CD14-positive monocyte (primary cell): ENCODE measurements around the gene COL15A1. TPM values are rescaled to one million over a fixed set of nuclear protein-coding genes. Genes with fewer than 3 reads are reported as not detected.

Experiments used
- DNase-seq, 3 donors: peaks; one replicate each; pipeline ENCODE4 v3.0.0-alpha.2; 2011 to 2022
- H2AFZ ChIP-seq: 2 replicates; pipeline ENCODE4 v1.6.0; 2012; ENCODE audit warnings: mild to moderate bottlenecking, low read depth, low read length, inconsistent platforms; ENCODE audit not compliant: insufficient read depth, poor library complexity, severe bottlenecking
- H3K27ac ChIP-seq, 2 donors: 1 replicate in 1 of 2; 2 replicates in 1 of 2; pipeline ENCODE4 v1.5.1; 2012 to 2013; ENCODE audit warnings: low read length in 2 of 2, control low read depth in 1 of 2, inconsistent platforms in 1 of 2, low read depth in 1 of 2, mild to moderate bottlenecking in 1 of 2
- H3K27me3 ChIP-seq, 2 donors: one replicate each; pipeline versions ENCODE4 v1.6.0 to v1.6.1; 2011 to 2013; ENCODE audit warnings: low read length in 2 of 2; ENCODE audit not compliant: control insufficient read depth in 2 of 2, insufficient read depth in 2 of 2
- H3K36me3 ChIP-seq, 2 donors: replicated peaks in 1 of 2; 1 replicate in 1 of 2; 2 replicates in 1 of 2; pipeline versions ENCODE4 v1.5.1 to v1.6.1; 2012 to 2013; ENCODE audit warnings: low read length in 2 of 2, control low read depth in 1 of 2, inconsistent platforms in 1 of 2, mild to moderate bottlenecking in 1 of 2; ENCODE audit not compliant: insufficient read depth in 2 of 2, control insufficient read depth in 1 of 2
- H3K4me1 ChIP-seq, 2 donors: 1 replicate in 1 of 2; 2 replicates in 1 of 2; pipeline versions ENCODE4 v1.5.1 to v1.6.1; 2012 to 2013; ENCODE audit warnings: low read length in 2 of 2, control low read depth in 1 of 2, inconsistent platforms in 1 of 2, mild to moderate bottlenecking in 1 of 2, moderate library complexity in 1 of 2; ENCODE audit not compliant: insufficient read depth in 2 of 2, control insufficient read depth in 1 of 2
- H3K4me2 ChIP-seq: replicated peaks from 2 replicates; pipeline ENCODE3; 2012; ENCODE audit warnings: low read length, moderate library complexity, mild to moderate bottlenecking; ENCODE audit not compliant: poor library complexity, severe bottlenecking; ENCODE audit errors: extremely low read depth
- H3K4me3 ChIP-seq, 3 experiments: fragments of 200-600 bp in 1 of 3; sonication (generic) in 1 of 3; replicated peaks in 1 of 3; 1 replicate in 2 of 3; 2 replicates in 1 of 3; pipeline ENCODE4 v1.5.1; 2011 to 2013; ENCODE audit warnings: low read length in 3 of 3, mild to moderate bottlenecking in 3 of 3, control low read depth in 2 of 3, low read depth in 2 of 3, inconsistent platforms in 1 of 3, moderate library complexity in 1 of 3
- H3K79me2 ChIP-seq: 2 replicates; pipeline ENCODE4 v1.6.0; 2012; ENCODE audit warnings: mild to moderate bottlenecking, control low read depth, inconsistent platforms, low read length, moderate library complexity; ENCODE audit not compliant: insufficient read depth
- H3K9ac ChIP-seq: 2 replicates; pipeline ENCODE4 v1.6.0; 2017; ENCODE audit warnings: low read length, mild to moderate bottlenecking; ENCODE audit not compliant: insufficient read depth, poor library complexity, severe bottlenecking
- H3K9me3 ChIP-seq, 2 donors: replicated peaks in 1 of 2; 1 replicate in 1 of 2; 2 replicates in 1 of 2; pipeline versions ENCODE4 v1.5.1 to v1.6.1; 2012 to 2013; ENCODE audit warnings: low read length in 2 of 2, control low read depth in 1 of 2; ENCODE audit not compliant: control insufficient read depth in 1 of 2, insufficient read depth in 1 of 2
- H4K20me1 ChIP-seq: 2 replicates; pipeline ENCODE4 v1.6.0; 2012; ENCODE audit warnings: mild to moderate bottlenecking, low read length, control low read depth, moderate library complexity; ENCODE audit not compliant: insufficient read depth
- H3K27ac Mint-ChIP-seq, 7 donors: one replicate each; pipeline ENCODE4 v1.8.0; 2020; ENCODE audit warnings: mild to moderate bottlenecking in 7 of 7, mixed read lengths in 7 of 7, moderate library complexity in 6 of 7, inconsistent platforms in 2 of 7
- H3K27me3 Mint-ChIP-seq, 3 donors: one replicate each; pipeline ENCODE4 v1.8.0; 2021 to 2022; ENCODE audit warnings: low read depth in 3 of 3, mild to moderate bottlenecking in 3 of 3, mixed read lengths in 3 of 3, moderate library complexity in 3 of 3, inconsistent platforms in 1 of 3
- H3K36me3 Mint-ChIP-seq, 2 donors: one replicate each; pipeline ENCODE4 v1.8.0; 2020; ENCODE audit warnings: mixed read lengths in 2 of 2, inconsistent platforms in 1 of 2, mild to moderate bottlenecking in 1 of 2
- H3K4me1 Mint-ChIP-seq: one replicate; pipeline ENCODE4 v1.8.0; 2020; ENCODE audit warnings: mild to moderate bottlenecking, mixed read lengths
- H3K4me3 Mint-ChIP-seq, 2 donors: one replicate each; pipeline ENCODE4 v1.8.0; 2020; ENCODE audit warnings: mild to moderate bottlenecking in 2 of 2, mixed read lengths in 2 of 2, moderate library complexity in 1 of 2
- H3K9me3 Mint-ChIP-seq, 7 donors: one replicate each; pipeline ENCODE4 v1.8.0; 2020 to 2022; ENCODE audit warnings: mixed read lengths in 7 of 7, mild to moderate bottlenecking in 6 of 7, moderate library complexity in 6 of 7, inconsistent platforms in 2 of 7
- CTCF ChIP-seq: fragments of 200-600 bp; IDR thresholded peaks from one replicate; pipeline ENCODE4 v1.8.0; 2022; ENCODE audit warnings: antibody characterized with exemption, mild to moderate bottlenecking
- WGBS: methylation state at CpG from one replicate; pipeline ENCODE4 v1.1.5; 2013; ENCODE audit warnings: missing lambda C conversion rate; ENCODE audit not compliant: insufficient coverage; 5-methylcytosine and 5-hydroxymethylcytosine counted together
- intact Hi-C, 2 donors: fragments of 100-400 bp; cut with micrococcal nuclease; formaldehyde crosslinking; loops; one replicate each; pipeline versions ENCODE4 v1.15.0 to v1.15.1; 2023
- polyA plus RNA-seq, 3 donors: library from polyadenylated mRNA; depleted of rRNA in 1 of 3; unstranded in 2 of 3; stranded (reverse) in 1 of 3; fragments of 300-500 nt in 2 of 3; fragments of >200 nt in 1 of 3; fragmentation: Illumina TruSeq in 2 of 3; gene quantifications; 1 replicate in 2 of 3; 2 replicates in 1 of 3; pipeline ENCODE4 v1.2.3, GENCODE V29; 2012 to 2021

Gene COL15A1
- polyA plus RNA-seq, 3 donors = 0.03 to 0.14 (median 0.11) TPM

GRCh38 chr9:98902516-98902915, 41.2 kb upstream of the COL15A1 start:
- no peak for DNase-seq
- H3K9me3 Mint-ChIP-seq = peaks cover 0 to 3% (median 0%) of the 10 kb centered on the region in 7 donors
- TF ChIP-seq CTCF = no peak
- H3K4me3 Mint-ChIP-seq = no peak overlapping the region
- Histone ChIP-seq H3K4me3 (no peak overlapping the region), H3K27me3 (no peaks in the 10 kb centered on the region), H2AFZ (no peak overlapping the region), H3K9ac (no peak overlapping the region), H3K79me2 (no peaks in the 10 kb centered on the region), H3K4me1 (peaks cover 7 to 11% of the 10 kb centered on the region in 2 donors), H3K4me2 (no peak overlapping the region), H3K9me3 (no peaks in the 10 kb centered on the region), H3K27ac (no peak overlapping the region), H3K36me3 (no peaks in the 10 kb centered on the region), H4K20me1 (no peaks in the 10 kb centered on the region)
- intact Hi-C loops = no loop called here
- peaks cover 0 to 6% (median 0%) of the 10 kb centered on the region in 3 donors for H3K27me3 Mint-ChIP-seq
- WGBS = 86% methylated on average over 1 of the region's 1 CpG
- H3K4me1 Mint-ChIP-seq = peaks cover 16% of the 10 kb centered on the region
- H3K27ac Mint-ChIP-seq = no peak overlapping the region
- no peaks in the 10 kb centered on the region for H3K36me3 Mint-ChIP-seq

- 75% methylated on average over 5 of the region's 5 CpGs for WGBS
- no peak overlapping the region for H2AFZ ChIP-seq
- H3K4me1 ChIP-seq = peaks cover 7 to 11% of the 10 kb centered on the region in 2 donors
These were observed 40.8 kb upstream of the COL15A1 start for GRCh38 chr9:98902925-98903324.

More at GRCh38 chr9:98902925-98903324, 40.8 kb upstream of the COL15A1 start:
- H3K36me3 Mint-ChIP-seq = no peaks in the 10 kb centered on the region
- peaks cover 16% of the 10 kb centered on the region for H3K4me1 Mint-ChIP-seq
- H4K20me1 ChIP-seq = no peaks in the 10 kb centered on the region
- no peak overlapping the region for H3K4me3 ChIP-seq
- H3K27ac ChIP-seq = no peak overlapping the region
- no peak overlapping the region for H3K9ac ChIP-seq
- H3K4me3 Mint-ChIP-seq = no peak overlapping the region
- no peaks in the 10 kb centered on the region for H3K79me2 ChIP-seq
- H3K4me2 ChIP-seq = no peak overlapping the region
- DNase-seq = no peak
- intact Hi-C loops = no loop called here
- no peak overlapping the region for H3K27ac Mint-ChIP-seq
- H3K27me3 ChIP-seq = no peaks in the 10 kb centered on the region
- peaks cover 0 to 1% (median 0%) of the 10 kb centered on the region in 7 donors for H3K9me3 Mint-ChIP-seq
- no peaks in the 10 kb centered on the region for H3K9me3 ChIP-seq
- H3K27me3 Mint-ChIP-seq = peaks cover 0 to 6% (median 0%) of the 10 kb centered on the region in 3 donors
- no peaks in the 10 kb centered on the region for H3K36me3 ChIP-seq
- no peak for TF ChIP-seq CTCF
